ENCODE data around the gene SLC30A5. TPM values are rescaled to one million over a fixed set of nuclear protein-coding genes. Genes with fewer than 3 reads are reported as not detected.
A peak's percentile ranks its signal among the peaks of the same experiment; 100 is the strongest.

SLC30A5 gene
- total and polyA plus RNA-seq, 9 of the 15 experiments (the other 6 are each of a cell fraction or from before 2014, with no cell fraction given): 22.9 to 86.8 (median 62.5) TPM

- TF ChIP-seq, protein P1, sequence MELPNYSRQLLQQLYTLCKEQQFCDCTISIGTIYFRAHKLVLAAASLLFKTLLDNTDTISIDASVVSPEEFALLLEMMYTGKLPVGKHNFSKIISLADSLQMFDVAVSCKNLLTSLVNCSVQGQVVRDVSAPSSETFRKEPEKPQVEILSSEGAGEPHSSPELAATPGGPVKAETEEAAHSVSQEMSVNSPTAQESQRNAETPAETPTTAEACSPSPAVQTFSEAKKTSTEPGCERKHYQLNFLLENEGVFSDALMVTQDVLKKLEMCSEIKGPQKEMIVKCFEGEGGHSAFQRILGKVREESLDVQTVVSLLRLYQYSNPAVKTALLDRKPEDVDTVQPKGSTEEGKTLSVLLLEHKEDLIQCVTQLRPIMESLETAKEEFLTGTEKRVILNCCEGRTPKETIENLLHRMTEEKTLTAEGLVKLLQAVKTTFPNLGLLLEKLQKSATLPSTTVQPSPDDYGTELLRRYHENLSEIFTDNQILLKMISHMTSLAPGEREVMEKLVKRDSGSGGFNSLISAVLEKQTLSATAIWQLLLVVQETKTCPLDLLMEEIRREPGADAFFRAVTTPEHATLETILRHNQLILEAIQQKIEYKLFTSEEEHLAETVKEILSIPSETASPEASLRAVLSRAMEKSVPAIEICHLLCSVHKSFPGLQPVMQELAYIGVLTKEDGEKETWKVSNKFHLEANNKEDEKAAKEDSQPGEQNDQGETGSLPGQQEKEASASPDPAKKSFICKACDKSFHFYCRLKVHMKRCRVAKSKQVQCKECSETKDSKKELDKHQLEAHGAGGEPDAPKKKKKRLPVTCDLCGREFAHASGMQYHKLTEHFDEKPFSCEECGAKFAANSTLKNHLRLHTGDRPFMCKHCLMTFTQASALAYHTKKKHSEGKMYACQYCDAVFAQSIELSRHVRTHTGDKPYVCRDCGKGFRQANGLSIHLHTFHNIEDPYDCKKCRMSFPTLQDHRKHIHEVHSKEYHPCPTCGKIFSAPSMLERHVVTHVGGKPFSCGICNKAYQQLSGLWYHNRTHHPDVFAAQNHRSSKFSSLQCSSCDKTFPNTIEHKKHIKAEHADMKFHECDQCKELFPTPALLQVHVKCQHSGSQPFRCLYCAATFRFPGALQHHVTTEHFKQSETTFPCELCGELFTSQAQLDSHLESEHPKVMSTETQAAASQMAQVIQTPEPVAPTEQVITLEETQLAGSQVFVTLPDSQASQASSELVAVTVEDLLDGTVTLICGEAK (IDR thresholded peaks at IDR 0.05): 0 out of 2 replicates have a peak, but pooled peaks have one; percentile 26
- TF ChIP-seq, protein P1 (CRISPR knock-in tag; IDR thresholded peaks at IDR 0.05): no peak
- TF ChIP-seq, protein P2, sequence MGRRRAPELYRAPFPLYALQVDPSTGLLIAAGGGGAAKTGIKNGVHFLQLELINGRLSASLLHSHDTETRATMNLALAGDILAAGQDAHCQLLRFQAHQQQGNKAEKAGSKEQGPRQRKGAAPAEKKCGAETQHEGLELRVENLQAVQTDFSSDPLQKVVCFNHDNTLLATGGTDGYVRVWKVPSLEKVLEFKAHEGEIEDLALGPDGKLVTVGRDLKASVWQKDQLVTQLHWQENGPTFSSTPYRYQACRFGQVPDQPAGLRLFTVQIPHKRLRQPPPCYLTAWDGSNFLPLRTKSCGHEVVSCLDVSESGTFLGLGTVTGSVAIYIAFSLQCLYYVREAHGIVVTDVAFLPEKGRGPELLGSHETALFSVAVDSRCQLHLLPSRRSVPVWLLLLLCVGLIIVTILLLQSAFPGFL (CRISPR knock-in tag; IDR thresholded peaks at IDR 0.05): no peak
- TF ChIP-seq, protein P3, sequence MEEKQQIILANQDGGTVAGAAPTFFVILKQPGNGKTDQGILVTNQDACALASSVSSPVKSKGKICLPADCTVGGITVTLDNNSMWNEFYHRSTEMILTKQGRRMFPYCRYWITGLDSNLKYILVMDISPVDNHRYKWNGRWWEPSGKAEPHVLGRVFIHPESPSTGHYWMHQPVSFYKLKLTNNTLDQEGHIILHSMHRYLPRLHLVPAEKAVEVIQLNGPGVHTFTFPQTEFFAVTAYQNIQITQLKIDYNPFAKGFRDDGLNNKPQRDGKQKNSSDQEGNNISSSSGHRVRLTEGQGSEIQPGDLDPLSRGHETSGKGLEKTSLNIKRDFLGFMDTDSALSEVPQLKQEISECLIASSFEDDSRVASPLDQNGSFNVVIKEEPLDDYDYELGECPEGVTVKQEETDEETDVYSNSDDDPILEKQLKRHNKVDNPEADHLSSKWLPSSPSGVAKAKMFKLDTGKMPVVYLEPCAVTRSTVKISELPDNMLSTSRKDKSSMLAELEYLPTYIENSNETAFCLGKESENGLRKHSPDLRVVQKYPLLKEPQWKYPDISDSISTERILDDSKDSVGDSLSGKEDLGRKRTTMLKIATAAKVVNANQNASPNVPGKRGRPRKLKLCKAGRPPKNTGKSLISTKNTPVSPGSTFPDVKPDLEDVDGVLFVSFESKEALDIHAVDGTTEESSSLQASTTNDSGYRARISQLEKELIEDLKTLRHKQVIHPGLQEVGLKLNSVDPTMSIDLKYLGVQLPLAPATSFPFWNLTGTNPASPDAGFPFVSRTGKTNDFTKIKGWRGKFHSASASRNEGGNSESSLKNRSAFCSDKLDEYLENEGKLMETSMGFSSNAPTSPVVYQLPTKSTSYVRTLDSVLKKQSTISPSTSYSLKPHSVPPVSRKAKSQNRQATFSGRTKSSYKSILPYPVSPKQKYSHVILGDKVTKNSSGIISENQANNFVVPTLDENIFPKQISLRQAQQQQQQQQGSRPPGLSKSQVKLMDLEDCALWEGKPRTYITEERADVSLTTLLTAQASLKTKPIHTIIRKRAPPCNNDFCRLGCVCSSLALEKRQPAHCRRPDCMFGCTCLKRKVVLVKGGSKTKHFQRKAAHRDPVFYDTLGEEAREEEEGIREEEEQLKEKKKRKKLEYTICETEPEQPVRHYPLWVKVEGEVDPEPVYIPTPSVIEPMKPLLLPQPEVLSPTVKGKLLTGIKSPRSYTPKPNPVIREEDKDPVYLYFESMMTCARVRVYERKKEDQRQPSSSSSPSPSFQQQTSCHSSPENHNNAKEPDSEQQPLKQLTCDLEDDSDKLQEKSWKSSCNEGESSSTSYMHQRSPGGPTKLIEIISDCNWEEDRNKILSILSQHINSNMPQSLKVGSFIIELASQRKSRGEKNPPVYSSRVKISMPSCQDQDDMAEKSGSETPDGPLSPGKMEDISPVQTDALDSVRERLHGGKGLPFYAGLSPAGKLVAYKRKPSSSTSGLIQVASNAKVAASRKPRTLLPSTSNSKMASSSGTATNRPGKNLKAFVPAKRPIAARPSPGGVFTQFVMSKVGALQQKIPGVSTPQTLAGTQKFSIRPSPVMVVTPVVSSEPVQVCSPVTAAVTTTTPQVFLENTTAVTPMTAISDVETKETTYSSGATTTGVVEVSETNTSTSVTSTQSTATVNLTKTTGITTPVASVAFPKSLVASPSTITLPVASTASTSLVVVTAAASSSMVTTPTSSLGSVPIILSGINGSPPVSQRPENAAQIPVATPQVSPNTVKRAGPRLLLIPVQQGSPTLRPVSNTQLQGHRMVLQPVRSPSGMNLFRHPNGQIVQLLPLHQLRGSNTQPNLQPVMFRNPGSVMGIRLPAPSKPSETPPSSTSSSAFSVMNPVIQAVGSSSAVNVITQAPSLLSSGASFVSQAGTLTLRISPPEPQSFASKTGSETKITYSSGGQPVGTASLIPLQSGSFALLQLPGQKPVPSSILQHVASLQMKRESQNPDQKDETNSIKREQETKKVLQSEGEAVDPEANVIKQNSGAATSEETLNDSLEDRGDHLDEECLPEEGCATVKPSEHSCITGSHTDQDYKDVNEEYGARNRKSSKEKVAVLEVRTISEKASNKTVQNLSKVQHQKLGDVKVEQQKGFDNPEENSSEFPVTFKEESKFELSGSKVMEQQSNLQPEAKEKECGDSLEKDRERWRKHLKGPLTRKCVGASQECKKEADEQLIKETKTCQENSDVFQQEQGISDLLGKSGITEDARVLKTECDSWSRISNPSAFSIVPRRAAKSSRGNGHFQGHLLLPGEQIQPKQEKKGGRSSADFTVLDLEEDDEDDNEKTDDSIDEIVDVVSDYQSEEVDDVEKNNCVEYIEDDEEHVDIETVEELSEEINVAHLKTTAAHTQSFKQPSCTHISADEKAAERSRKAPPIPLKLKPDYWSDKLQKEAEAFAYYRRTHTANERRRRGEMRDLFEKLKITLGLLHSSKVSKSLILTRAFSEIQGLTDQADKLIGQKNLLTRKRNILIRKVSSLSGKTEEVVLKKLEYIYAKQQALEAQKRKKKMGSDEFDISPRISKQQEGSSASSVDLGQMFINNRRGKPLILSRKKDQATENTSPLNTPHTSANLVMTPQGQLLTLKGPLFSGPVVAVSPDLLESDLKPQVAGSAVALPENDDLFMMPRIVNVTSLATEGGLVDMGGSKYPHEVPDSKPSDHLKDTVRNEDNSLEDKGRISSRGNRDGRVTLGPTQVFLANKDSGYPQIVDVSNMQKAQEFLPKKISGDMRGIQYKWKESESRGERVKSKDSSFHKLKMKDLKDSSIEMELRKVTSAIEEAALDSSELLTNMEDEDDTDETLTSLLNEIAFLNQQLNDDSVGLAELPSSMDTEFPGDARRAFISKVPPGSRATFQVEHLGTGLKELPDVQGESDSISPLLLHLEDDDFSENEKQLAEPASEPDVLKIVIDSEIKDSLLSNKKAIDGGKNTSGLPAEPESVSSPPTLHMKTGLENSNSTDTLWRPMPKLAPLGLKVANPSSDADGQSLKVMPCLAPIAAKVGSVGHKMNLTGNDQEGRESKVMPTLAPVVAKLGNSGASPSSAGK (IDR thresholded peaks at IDR 0.05): peak; percentile 66
- TF ChIP-seq JUN (IDR thresholded peaks at IDR 0.05; ENCODE audit: borderline replicate concordance, low read depth, low read length): 0 out of 2 replicates have a peak, but pooled peaks have one; percentile 12
- no peak for TF ChIP-seq JUN (CRISPR knock-in tag; IDR thresholded peaks at IDR 0.05; ENCODE audit: borderline replicate concordance)
These were observed 10.4 kb upstream of the SLC30A5 start (continued) for GRCh38 chr5:69083412-69083811.
